ENCODE measurements around the gene DYNAP. TPM values are rescaled to one million over a fixed set of nuclear protein-coding genes. Genes with fewer than 3 reads are reported as not detected.

The DYNAP gene
- total and polyA plus RNA-seq, 2 of the 13 experiments (the other 11 are each of a cell fraction or from before 2014, with no cell fraction given) = not detected

DNA sequence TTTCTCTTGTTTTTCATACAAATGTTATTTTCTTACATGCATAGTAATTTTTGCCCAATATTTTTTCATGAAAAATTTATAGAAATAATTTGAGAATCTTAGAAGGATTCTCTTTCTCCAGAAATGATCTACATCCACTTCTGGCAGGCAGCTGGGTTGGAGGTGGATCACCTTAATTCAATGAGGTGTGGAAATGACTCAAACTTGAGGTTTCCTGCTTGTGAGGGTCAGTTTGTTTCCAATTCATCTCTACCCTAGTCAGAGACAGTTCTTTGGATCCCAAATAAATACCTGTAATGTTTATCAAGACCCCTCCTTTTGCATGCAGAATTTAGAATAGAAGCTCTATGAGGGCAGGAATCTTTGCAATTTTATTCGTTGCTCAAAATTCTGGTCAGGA, 35.0 kb upstream of the DYNAP start (continued):
- TF ChIP-seq, protein P1, sequence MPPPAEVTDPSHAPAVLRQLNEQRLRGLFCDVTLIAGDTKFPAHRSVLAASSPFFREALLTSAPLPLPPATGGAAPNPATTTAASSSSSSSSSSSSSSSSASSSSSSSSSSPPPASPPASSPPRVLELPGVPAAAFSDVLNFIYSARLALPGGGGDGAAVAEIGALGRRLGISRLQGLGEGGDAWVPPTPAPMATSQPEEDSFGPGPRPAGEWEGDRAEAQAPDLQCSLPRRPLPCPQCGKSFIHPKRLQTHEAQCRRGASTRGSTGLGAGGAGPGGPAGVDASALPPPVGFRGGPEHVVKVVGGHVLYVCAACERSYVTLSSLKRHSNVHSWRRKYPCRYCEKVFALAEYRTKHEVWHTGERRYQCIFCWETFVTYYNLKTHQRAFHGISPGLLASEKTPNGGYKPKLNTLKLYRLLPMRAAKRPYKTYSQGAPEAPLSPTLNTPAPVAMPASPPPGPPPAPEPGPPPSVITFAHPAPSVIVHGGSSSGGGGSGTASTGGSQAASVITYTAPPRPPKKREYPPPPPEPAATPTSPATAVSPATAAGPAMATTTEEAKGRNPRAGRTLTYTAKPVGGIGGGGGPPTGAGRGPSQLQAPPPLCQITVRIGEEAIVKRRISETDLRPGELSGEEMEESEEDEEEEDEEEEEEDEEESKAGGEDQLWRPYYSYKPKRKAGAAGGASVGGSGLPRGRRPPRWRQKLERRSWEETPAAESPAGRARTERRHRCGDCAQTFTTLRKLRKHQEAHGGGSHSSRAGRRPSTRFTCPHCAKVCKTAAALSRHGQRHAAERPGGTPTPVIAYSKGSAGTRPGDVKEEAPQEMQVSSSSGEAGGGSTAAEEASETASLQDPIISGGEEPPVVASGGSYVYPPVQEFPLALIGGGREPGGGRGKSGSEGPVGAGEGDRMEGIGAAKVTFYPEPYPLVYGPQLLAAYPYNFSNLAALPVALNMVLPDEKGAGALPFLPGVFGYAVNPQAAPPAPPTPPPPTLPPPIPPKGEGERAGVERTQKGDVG (CRISPR knock-in tag; IDR thresholded peaks at IDR 0.05; ENCODE audit: borderline replicate concordance) = no peak
- no peak for TF ChIP-seq ZNF235 (CRISPR knock-in tag; IDR thresholded peaks at IDR 0.05; ENCODE audit: borderline replicate concordance)
- TF ChIP-seq, protein P2, sequence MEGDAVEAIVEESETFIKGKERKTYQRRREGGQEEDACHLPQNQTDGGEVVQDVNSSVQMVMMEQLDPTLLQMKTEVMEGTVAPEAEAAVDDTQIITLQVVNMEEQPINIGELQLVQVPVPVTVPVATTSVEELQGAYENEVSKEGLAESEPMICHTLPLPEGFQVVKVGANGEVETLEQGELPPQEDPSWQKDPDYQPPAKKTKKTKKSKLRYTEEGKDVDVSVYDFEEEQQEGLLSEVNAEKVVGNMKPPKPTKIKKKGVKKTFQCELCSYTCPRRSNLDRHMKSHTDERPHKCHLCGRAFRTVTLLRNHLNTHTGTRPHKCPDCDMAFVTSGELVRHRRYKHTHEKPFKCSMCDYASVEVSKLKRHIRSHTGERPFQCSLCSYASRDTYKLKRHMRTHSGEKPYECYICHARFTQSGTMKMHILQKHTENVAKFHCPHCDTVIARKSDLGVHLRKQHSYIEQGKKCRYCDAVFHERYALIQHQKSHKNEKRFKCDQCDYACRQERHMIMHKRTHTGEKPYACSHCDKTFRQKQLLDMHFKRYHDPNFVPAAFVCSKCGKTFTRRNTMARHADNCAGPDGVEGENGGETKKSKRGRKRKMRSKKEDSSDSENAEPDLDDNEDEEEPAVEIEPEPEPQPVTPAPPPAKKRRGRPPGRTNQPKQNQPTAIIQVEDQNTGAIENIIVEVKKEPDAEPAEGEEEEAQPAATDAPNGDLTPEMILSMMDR (CRISPR knock-in tag; IDR thresholded peaks at IDR 0.05) = no peak

DNA sequence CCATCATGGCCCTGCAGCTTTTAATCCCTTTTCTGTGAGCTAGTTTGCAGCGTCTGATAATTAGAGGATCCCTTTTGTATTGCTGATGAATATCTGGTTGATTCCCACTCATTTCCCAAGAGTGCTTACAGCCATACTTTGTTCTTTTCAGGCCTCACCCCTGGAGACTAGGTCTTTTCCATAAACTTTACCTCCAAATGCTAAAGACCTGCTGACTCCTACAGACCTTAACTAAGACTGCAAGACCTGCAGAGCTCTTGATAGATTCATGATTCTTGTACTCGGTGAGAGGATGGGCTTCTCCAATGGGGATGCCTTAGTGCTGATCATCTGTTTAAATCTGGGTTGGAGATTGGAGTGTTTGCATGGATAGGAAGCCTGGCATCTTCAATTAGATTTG, 33.1 kb upstream of the DYNAP start:
- POLR2A ChIA-PET = no interaction called here
- Histone ChIP-seq H2AFZ (ENCODE audit: low read length) (no peak overlapping the region), H3K27me3 (ENCODE audit: control insufficient read depth in 1 of 2, insufficient read depth in 2 of 2, low read length in 2 of 2) (no peaks in the 10 kb centered on the region), H3K36me3 (replicated peaks in 1 of 2; ENCODE audit: control insufficient read depth in 1 of 2, insufficient read depth in 2 of 2, low read length in 2 of 2) (no peaks in the 10 kb centered on the region), H3K9ac (ENCODE audit: insufficient read depth, low read depth, low read length) (no peak overlapping the region), H3K4me3 (replicated peaks in 1 of 3; ENCODE audit: insufficient read depth in 1 of 3, low read depth in 2 of 3, low read length in 3 of 3) (no peak overlapping the region), H4K20me1 (ENCODE audit: insufficient read depth, low read length) (no peaks in the 10 kb centered on the region), H3K4me2 (ENCODE audit: low read depth, low read length) (no peak overlapping the region), H3K4me1 (ENCODE audit: insufficient read depth, low read length) (no peaks in the 10 kb centered on the region), H3K79me2 (ENCODE audit: insufficient read depth, low read length) (no peaks in the 10 kb centered on the region), H3K9me3 (ENCODE audit: low read length) (no peaks in the 10 kb centered on the region), H3K27ac (ENCODE audit: extremely low read length, insufficient read depth, low read length) (no peak overlapping the region)
- ATAC-seq = no peak
- no peak for DNase-seq (ENCODE audit: low spot score)
- intact Hi-C loops (cut with micrococcal nuclease; ENCODE audit: unreplicated experiment) (no loop called here), in situ Hi-C loops (cut with HindIII; ENCODE audit: extremely low pct_ligation_motif_present, low pct_unique_long_range_greater_than_20kb) (loop anchor here (10.0 kb wide), 1 partner anchor 117 kb away; no protein-coding TSS in a partner anchor)
- no TSS peak for BruUV-seq (replicated peaks)
- CTCF ChIA-PET (ENCODE audit: low intra/inter-chr PET ratio, low total read pairs) = interaction anchor here (2.0 kb wide), 1 partner anchor 113 kb away, joined by 15 read pairs; no protein-coding TSS in a partner anchor
- no peak for FAIRE-seq
- 0% methylated on average over 1 of the region's 2 CpGs for WGBS (ENCODE audit: low lambda C conversion rate)
- TF ChIP-seq, protein P3, sequence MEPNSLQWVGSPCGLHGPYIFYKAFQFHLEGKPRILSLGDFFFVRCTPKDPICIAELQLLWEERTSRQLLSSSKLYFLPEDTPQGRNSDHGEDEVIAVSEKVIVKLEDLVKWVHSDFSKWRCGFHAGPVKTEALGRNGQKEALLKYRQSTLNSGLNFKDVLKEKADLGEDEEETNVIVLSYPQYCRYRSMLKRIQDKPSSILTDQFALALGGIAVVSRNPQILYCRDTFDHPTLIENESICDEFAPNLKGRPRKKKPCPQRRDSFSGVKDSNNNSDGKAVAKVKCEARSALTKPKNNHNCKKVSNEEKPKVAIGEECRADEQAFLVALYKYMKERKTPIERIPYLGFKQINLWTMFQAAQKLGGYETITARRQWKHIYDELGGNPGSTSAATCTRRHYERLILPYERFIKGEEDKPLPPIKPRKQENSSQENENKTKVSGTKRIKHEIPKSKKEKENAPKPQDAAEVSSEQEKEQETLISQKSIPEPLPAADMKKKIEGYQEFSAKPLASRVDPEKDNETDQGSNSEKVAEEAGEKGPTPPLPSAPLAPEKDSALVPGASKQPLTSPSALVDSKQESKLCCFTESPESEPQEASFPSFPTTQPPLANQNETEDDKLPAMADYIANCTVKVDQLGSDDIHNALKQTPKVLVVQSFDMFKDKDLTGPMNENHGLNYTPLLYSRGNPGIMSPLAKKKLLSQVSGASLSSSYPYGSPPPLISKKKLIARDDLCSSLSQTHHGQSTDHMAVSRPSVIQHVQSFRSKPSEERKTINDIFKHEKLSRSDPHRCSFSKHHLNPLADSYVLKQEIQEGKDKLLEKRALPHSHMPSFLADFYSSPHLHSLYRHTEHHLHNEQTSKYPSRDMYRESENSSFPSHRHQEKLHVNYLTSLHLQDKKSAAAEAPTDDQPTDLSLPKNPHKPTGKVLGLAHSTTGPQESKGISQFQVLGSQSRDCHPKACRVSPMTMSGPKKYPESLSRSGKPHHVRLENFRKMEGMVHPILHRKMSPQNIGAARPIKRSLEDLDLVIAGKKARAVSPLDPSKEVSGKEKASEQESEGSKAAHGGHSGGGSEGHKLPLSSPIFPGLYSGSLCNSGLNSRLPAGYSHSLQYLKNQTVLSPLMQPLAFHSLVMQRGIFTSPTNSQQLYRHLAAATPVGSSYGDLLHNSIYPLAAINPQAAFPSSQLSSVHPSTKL (CRISPR knock-in tag; IDR thresholded peaks at IDR 0.05) = no peak
- no peak for TF ChIP-seq GPN1 (CRISPR knock-in tag; IDR thresholded peaks at IDR 0.05; ENCODE audit: borderline replicate concordance)
- TF ChIP-seq, protein P4, sequence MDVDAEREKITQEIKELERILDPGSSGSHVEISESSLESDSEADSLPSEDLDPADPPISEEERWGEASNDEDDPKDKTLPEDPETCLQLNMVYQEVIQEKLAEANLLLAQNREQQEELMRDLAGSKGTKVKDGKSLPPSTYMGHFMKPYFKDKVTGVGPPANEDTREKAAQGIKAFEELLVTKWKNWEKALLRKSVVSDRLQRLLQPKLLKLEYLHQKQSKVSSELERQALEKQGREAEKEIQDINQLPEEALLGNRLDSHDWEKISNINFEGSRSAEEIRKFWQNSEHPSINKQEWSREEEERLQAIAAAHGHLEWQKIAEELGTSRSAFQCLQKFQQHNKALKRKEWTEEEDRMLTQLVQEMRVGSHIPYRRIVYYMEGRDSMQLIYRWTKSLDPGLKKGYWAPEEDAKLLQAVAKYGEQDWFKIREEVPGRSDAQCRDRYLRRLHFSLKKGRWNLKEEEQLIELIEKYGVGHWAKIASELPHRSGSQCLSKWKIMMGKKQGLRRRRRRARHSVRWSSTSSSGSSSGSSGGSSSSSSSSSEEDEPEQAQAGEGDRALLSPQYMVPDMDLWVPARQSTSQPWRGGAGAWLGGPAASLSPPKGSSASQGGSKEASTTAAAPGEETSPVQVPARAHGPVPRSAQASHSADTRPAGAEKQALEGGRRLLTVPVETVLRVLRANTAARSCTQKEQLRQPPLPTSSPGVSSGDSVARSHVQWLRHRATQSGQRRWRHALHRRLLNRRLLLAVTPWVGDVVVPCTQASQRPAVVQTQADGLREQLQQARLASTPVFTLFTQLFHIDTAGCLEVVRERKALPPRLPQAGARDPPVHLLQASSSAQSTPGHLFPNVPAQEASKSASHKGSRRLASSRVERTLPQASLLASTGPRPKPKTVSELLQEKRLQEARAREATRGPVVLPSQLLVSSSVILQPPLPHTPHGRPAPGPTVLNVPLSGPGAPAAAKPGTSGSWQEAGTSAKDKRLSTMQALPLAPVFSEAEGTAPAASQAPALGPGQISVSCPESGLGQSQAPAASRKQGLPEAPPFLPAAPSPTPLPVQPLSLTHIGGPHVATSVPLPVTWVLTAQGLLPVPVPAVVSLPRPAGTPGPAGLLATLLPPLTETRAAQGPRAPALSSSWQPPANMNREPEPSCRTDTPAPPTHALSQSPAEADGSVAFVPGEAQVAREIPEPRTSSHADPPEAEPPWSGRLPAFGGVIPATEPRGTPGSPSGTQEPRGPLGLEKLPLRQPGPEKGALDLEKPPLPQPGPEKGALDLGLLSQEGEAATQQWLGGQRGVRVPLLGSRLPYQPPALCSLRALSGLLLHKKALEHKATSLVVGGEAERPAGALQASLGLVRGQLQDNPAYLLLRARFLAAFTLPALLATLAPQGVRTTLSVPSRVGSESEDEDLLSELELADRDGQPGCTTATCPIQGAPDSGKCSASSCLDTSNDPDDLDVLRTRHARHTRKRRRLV (CRISPR knock-in tag; IDR thresholded peaks at IDR 0.05) = no peak
